Measurements from ENCODE around the gene MYO3B.

Gene MYO3B

DNA sequence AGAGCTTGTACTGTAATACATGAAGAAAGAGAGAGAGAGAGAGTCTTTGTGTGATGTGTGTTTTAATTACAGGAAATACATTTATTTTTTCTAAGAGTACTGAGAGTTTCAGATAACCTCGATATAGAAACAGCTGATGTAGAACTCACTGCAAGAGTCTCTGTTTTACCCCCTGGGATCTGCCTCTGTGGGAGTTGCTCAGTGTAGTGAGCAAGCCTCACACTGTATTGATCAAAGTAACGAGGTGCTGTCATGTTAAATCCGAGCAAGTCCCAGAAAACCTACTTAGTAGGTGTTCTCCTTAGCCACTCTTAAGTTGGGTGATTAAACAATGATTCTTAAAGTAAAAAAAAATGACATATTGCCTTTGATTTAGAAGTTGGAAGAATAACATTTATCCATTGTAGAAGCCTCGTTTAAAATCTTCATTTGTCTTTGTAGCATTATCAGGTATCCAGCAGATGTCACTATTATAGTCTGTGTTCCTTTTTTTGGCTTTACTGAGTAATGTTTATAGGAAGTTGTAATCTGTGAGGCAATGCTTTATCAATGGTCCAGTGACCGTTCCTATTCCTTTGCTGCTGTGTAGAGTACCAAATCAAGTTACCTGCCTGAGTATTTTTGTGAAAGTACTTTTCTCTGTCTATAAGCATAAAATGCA is 219.0 kb downstream of the MYO3B start:
- DNase-seq (ENCODE audit: low read depth), result peak; percentile 19
- TF ChIP-seq, protein P1, sequence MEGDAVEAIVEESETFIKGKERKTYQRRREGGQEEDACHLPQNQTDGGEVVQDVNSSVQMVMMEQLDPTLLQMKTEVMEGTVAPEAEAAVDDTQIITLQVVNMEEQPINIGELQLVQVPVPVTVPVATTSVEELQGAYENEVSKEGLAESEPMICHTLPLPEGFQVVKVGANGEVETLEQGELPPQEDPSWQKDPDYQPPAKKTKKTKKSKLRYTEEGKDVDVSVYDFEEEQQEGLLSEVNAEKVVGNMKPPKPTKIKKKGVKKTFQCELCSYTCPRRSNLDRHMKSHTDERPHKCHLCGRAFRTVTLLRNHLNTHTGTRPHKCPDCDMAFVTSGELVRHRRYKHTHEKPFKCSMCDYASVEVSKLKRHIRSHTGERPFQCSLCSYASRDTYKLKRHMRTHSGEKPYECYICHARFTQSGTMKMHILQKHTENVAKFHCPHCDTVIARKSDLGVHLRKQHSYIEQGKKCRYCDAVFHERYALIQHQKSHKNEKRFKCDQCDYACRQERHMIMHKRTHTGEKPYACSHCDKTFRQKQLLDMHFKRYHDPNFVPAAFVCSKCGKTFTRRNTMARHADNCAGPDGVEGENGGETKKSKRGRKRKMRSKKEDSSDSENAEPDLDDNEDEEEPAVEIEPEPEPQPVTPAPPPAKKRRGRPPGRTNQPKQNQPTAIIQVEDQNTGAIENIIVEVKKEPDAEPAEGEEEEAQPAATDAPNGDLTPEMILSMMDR (IDR thresholded peaks at IDR 0.05; ENCODE audit: control insufficient read depth, extremely low read depth, insufficient read depth), result peak; percentile 45
- no peak overlapping the region for H3K4me3 ChIP-seq (ENCODE audit: low read depth, low read length)

DNA sequence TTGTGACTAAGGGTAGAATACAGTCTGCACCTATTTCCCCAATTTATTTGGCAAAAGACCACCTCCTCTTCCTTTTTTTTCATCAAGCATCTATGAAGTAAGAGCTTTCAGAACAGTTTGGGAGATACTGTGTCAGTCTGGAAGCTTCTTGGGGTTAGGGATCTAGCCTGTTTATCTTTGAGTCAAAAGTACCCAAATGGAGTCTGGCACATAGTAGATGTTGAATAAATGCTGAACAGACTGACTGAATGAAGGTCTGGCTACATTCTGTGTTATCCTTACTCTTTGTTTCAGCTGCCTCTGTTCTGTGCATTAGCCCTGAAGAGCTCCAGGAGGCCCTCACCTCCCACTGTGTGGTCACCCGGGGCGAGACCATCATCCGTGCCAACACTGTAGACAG is 223.2 kb downstream of the MYO3B start:
- TF ChIP-seq, protein P1 (IDR thresholded peaks at IDR 0.05; ENCODE audit: control insufficient read depth, extremely low read depth, insufficient read depth), result no peak
- H3K4me3 ChIP-seq (ENCODE audit: low read depth, low read length), result no peak overlapping the region
- DNase-seq (ENCODE audit: low read depth), result no peak

DNA sequence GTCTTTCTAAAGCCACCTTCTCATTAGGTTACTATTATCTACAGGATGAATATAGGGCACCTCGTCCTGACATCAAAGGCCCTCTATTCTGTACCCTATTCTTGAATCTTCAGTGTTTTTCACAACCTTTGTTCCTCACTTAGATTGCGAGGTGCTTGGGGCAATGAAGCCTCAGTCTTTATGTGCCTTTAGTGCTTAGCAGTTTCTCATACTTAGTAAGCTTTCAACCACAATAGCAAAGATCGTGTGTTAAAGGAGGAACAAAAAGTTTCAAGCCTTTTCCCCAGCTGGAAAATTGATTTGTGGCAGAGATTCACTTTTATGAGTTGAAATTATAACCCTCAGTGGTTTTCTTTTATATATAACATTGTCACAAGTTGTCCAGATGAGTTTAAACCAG is 226.9 kb downstream of the MYO3B start:
- no peak for DNase-seq (ENCODE audit: low read depth)
- TF ChIP-seq, protein P1 (IDR thresholded peaks at IDR 0.05; ENCODE audit: control insufficient read depth, extremely low read depth, insufficient read depth), result no peak

DNA sequence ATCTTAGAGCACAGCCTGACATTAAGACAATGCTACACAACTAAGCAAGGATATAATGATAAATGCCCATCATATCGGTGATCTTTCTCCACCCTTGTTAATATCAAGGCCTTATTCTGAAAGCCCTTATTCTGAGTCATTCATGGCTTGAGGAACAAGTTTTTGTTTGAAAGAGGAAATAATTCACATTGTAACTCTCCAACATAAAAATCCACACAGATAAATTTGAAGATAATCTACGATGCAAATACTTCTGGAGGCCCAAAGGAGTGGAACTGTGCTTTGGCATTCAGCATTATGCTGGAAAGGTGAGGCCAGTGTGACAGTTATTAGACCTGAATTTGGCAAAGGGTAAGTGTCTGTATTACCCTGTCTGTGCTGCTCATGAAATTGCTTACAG is 227.4 kb downstream of the MYO3B start:
- TF ChIP-seq, protein P1 (IDR thresholded peaks at IDR 0.05; ENCODE audit: control insufficient read depth, extremely low read depth, insufficient read depth), result no peak
- H3K4me3 ChIP-seq (ENCODE audit: low read depth, low read length), result no peak overlapping the region
- DNase-seq (ENCODE audit: low read depth), result no peak

More for the DNA sequence above, 226.9 kb downstream of the MYO3B start:
- H3K4me3 ChIP-seq (ENCODE audit: low read depth, low read length), result no peak overlapping the region

DNA sequence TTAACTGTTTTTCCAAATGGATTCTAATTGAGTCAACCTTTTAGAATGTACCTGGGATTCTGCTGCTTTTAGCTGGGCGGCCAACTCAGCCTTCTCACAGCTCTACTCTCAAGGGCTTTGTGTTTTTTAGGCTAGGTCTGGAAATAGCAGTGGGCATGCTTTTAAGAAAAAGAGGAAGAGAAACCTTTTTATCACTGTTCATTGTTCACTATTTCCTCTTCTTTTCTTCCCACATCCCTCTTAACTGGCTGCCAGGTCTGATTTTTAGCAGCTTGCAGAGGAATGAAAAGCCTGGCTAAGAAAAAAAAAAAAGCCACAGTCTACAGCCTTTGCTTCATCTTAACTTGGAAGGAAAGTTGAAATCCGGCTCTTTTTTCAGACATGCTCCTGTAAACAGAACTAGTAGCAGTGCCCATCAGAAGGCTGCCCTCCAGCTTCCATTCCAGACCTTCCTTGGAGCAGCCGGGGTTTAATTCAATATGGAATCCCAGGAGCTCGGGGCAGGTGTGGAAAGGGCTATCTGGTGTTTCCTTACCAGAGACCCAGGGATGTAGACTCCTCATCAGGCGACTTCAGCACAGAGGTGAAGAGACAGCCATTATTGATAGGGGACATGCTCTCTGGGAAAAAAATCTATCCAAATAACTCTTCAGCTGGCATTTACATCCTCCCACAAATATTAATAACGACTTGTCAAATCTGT is 230.7 kb downstream of the MYO3B start:
- no peak overlapping the region for H3K4me3 ChIP-seq (ENCODE audit: low read depth, low read length)
- TF ChIP-seq, protein P1 (IDR thresholded peaks at IDR 0.05; ENCODE audit: control insufficient read depth, extremely low read depth, insufficient read depth), result no peak
- no peak for DNase-seq (ENCODE audit: low read depth)

DNA sequence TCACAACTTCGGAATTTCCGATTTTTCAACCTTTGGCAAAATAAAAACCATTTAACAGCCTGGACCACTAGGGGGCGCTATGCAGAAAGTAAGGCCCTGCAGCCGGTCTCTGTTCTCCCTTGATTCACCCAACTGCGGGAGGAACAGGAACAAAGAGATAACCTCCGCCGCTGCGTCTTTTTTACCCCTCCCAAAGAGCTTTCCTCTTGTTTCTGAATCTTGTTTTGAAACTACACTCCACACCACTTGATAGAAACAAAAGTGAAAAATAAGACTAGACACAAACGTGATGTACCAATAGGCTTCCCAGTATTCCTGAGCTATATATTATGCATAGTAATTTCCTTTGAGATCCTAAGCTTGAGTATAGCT is 231.2 kb downstream of the MYO3B start:
- H3K4me3 ChIP-seq (ENCODE audit: low read depth, low read length), result no peak overlapping the region
- TF ChIP-seq, protein P1 (IDR thresholded peaks at IDR 0.05; ENCODE audit: control insufficient read depth, extremely low read depth, insufficient read depth), result peak; percentile 67
- no peak for DNase-seq (ENCODE audit: low read depth)

Data from LNCaP clone FGC (cell line).